A549 (cell line): ENCODE measurements around the gene PALLD. TPM values are rescaled to one million over a fixed set of nuclear protein-coding genes. Genes with fewer than 3 reads are reported as not detected.

ENCODE experiments used
- ATAC-seq, 2 experiments: fragments of 200-7000 bp in 1 of 2; fragments of >200 bp in 1 of 2; cut with Nextera tagmentation in 1 of 2; cut with Tn5 transposase in 1 of 2; 3 replicates each; pipeline versions ENCODE4 v1.8.0 to v1.9.1; 2018 to 2020; ENCODE audit warnings: mild to moderate bottlenecking in 1 of 2, moderate library complexity in 1 of 2
- CTCF ChIA-PET: fragments of 300-600 bp; sonication (Branson Sonifier 250); formaldehyde crosslinking; extraction: SDS; loops from one replicate; lab custom pipeline; 2021; ENCODE audit warnings: antibody characterized with exemption, inconsistent platforms; lab: Yijun Ruan, JAX
- POLR2A ChIA-PET: fragments of 350-600 bp; formaldehyde crosslinking; extraction: SDS; loops from one replicate; lab custom pipeline; 2021; ENCODE audit warnings: antibody characterized with exemption, inconsistent platforms; lab: Yijun Ruan, JAX
- DNase-seq, 2 experiments: peaks; one replicate each; pipeline versions ENCODE4 v3.0.0 to v3.0.0-alpha.2; 2011 to 2016; ENCODE audit warnings: low read depth in 1 of 2, low spot score in 1 of 2
- FAIRE-seq: peaks from 2 replicates; lab custom pipeline; 2011; peaks lifted over from hg19 to GRCh38; lab: Jason Lieb, UNC
- H3K27ac ChIP-seq, 2 experiments: fragments of >200 bp; sonication (Bioruptor Twin); formaldehyde crosslinking; 3 replicates each; pipeline ENCODE4 v1.5.1; 2016 to 2017
- H3K4me1 ChIP-seq: fragments of >200 bp; sonication (Bioruptor Twin); formaldehyde crosslinking; 3 replicates; pipeline ENCODE4 v1.6.1; 2016
- H3K4me2 ChIP-seq: fragments of >200 bp; sonication (Bioruptor Twin); formaldehyde crosslinking; 3 replicates; pipeline ENCODE4 v1.6.1; 2016
- H3K4me3 ChIP-seq: fragments of >200 bp; sonication (Bioruptor Twin); formaldehyde crosslinking; 3 replicates; pipeline ENCODE4 v1.5.1; 2016
- H3K9me3 ChIP-seq: fragments of >200 bp; sonication (Bioruptor Twin); formaldehyde crosslinking; 3 replicates; pipeline ENCODE4 v1.6.1; 2016
- ATOH8 ChIP-seq: fragments of 250-450 bp; sonication (Bioruptor Pico); IDR thresholded peaks from 2 replicates; pipeline ENCODE4 v1.5.0; 2020; ENCODE audit warnings: low read depth, mild to moderate bottlenecking, moderate library complexity
- BCL3 ChIP-seq: fragments of >200 bp; sonication (Bioruptor Twin); formaldehyde crosslinking; IDR thresholded peaks from 3 replicates; pipeline ENCODE4 v1.6.1; 2016
- CEBPB ChIP-seq, 2 experiments: fragments of >200 bp in 1 of 2; sonication (Bioruptor Twin) in 1 of 2; formaldehyde crosslinking in 1 of 2; IDR thresholded peaks; 2 replicates each; pipeline ENCODE4 v1.6.1; 2012 to 2016
- CHD2 ChIP-seq: fragments of 150-350 bp; IDR thresholded peaks from 2 replicates; pipeline ENCODE4 v1.6.1; 2014; ENCODE audit warnings: low read length; ENCODE audit not compliant: partially characterized antibody
- EHF ChIP-seq: fragments of 250-450 bp; sonication (Bioruptor Pico); IDR thresholded peaks from 2 replicates; pipeline ENCODE4 v1.5.0; 2020; ENCODE audit warnings: mild to moderate bottlenecking
- EHMT2 ChIP-seq: fragments of 200-600 bp; sonication (generic); IDR thresholded peaks from 2 replicates; pipeline ENCODE4 v1.6.1; 2016; ENCODE audit warnings: antibody characterized with exemption, low read depth, mild to moderate bottlenecking, moderate library complexity
- EP300 ChIP-seq, 2 experiments: fragments of >200 bp; sonication (Bioruptor Twin); formaldehyde crosslinking; IDR thresholded peaks; 2 replicates in 1 of 2; 3 replicates in 1 of 2; pipeline ENCODE4 v1.6.1; 2016 to 2017
- FOSL2 ChIP-seq, 2 experiments: fragments of 450-650 bp in 1 of 2; fragments of >200 bp in 1 of 2; sonication (Bioruptor Twin) in 1 of 2; formaldehyde crosslinking; IDR thresholded peaks; 2 replicates each; pipeline versions ENCODE4 v1.5.0 to v1.6.1; 2016 to 2020; ENCODE audit warnings: mild to moderate bottlenecking in 1 of 2, moderate library complexity in 1 of 2
- FOXS1 ChIP-seq: fragments of 250-450 bp; sonication (Bioruptor Pico); IDR thresholded peaks from 2 replicates; pipeline ENCODE4 v1.5.0; 2020; ENCODE audit warnings: mild to moderate bottlenecking, moderate library complexity
- GATA3 ChIP-seq: IDR thresholded peaks from 2 replicates; pipeline ENCODE4 v1.6.1; 2012; ENCODE audit warnings: borderline replicate concordance
- HOXB13 ChIP-seq: fragments of 250-450 bp; sonication (Bioruptor Pico); IDR thresholded peaks from 2 replicates; pipeline ENCODE4 v1.5.0; 2020; ENCODE audit warnings: low read depth, mild to moderate bottlenecking, moderate library complexity
- JUN ChIP-seq, 2 experiments: fragments of >200 bp; sonication (Bioruptor Twin); formaldehyde crosslinking; IDR thresholded peaks; 2 replicates in 1 of 2; 3 replicates in 1 of 2; pipeline ENCODE4 v1.6.1; 2016 to 2017
- KDM5A ChIP-seq: fragments of 200-600 bp; sonication (generic); IDR thresholded peaks from 2 replicates; pipeline ENCODE4 v1.6.1; 2016; ENCODE audit warnings: antibody characterized with exemption, mild to moderate bottlenecking
- MAX ChIP-seq: IDR thresholded peaks from 2 replicates; pipeline ENCODE4 v1.6.1; 2012
- MAZ ChIP-seq: fragments of 150-350 bp; IDR thresholded peaks from 2 replicates; pipeline ENCODE4 v1.6.1; 2014; ENCODE audit warnings: antibody characterized with exemption, low read depth, low read length, borderline replicate concordance
- MYC ChIP-seq: IDR thresholded peaks from 2 replicates; pipeline ENCODE4 v1.6.1; 2012; ENCODE audit warnings: mild to moderate bottlenecking, inconsistent platforms, low read length, improper control_type of control experiment, borderline replicate concordance
- NPAS2 ChIP-seq: fragments of 250-450 bp; sonication (Bioruptor Pico); IDR thresholded peaks from 2 replicates; pipeline ENCODE4 v1.8.0; 2022; ENCODE audit warnings: mild to moderate bottlenecking, moderate library complexity, borderline replicate concordance
- PHF8 ChIP-seq: fragments of 200-600 bp; sonication (generic); IDR thresholded peaks from 2 replicates; pipeline ENCODE4 v1.6.1; 2016; ENCODE audit warnings: low read depth, mild to moderate bottlenecking, antibody characterized with exemption, moderate library complexity, borderline replicate concordance
- POLR2A ChIP-seq: IDR thresholded peaks from 2 replicates; pipeline ENCODE4 v1.6.1; 2012; ENCODE audit warnings: mild to moderate bottlenecking, low read length
- POLR2AphosphoS2 ChIP-seq: conservative IDR thresholded peaks from 2 replicates; pipeline ENCODE4 v1.6.1; 2012; ENCODE audit warnings: low read length, improper control_type of control experiment, inconsistent platforms
- RAD21 ChIP-seq, 2 experiments: fragments of >200 bp in 1 of 2; sonication (Bioruptor Twin) in 1 of 2; formaldehyde crosslinking in 1 of 2; IDR thresholded peaks in 1 of 2; conservative IDR thresholded peaks in 1 of 2; 2 replicates in 1 of 2; 3 replicates in 1 of 2; pipeline ENCODE4 v1.6.1; 2012 to 2018; ENCODE audit warnings: inconsistent platforms in 1 of 2
- SMC3 ChIP-seq: fragments of >200 bp; sonication (Bioruptor Twin); formaldehyde crosslinking; IDR thresholded peaks from 3 replicates; pipeline ENCODE4 v1.6.1; 2018; ENCODE audit warnings: inconsistent platforms
- SREBF2 ChIP-seq: fragments of 450-650 bp; IDR thresholded peaks from 2 replicates; pipeline ENCODE4 v1.6.1; 2014; ENCODE audit warnings: mild to moderate bottlenecking, moderate library complexity
- TFCP2L1 ChIP-seq: fragments of 250-450 bp; sonication (Bioruptor Pico); IDR thresholded peaks from 2 replicates; pipeline ENCODE4 v1.5.0; 2021; ENCODE audit warnings: mild to moderate bottlenecking
- USF2 ChIP-seq: fragments of 450-650 bp; IDR thresholded peaks from 2 replicates; pipeline ENCODE4 v1.6.1; 2014; ENCODE audit warnings: antibody characterized with exemption
- ZC3H11A ChIP-seq: fragments of 450-650 bp; IDR thresholded peaks from 2 replicates; pipeline ENCODE4 v1.6.1; 2014; ENCODE audit warnings: antibody characterized with exemption, mild to moderate bottlenecking
- ZNF302 ChIP-seq: fragments of 250-450 bp; sonication (Bioruptor Pico); IDR thresholded peaks from 2 replicates; pipeline ENCODE4 v1.9.0; 2021; ENCODE audit warnings: inconsistent platforms, mild to moderate bottlenecking, moderate library complexity
- WGBS: methylation state at CpG from one replicate; pipeline ENCODE4 v1.1.6; 2017; ENCODE audit errors: missing lambda C conversion rate; 5-methylcytosine and 5-hydroxymethylcytosine counted together
- polyA plus RNA-seq, 4 experiments: library from polyadenylated mRNA; depleted of rRNA in 3 of 4; stranded (reverse); fragments of >200 nt; fragmentation: RNase III in 1 of 4; extraction: RNeasy Plus Mini Kit Qiagen cat#74134 plus additional on column Dnase treatment in 1 of 4; gene quantifications; 2 replicates in 3 of 4; 3 replicates in 1 of 4; pipeline ENCODE4 v1.2.3, GENCODE V29; 2011 to 2017
- TF ChIP-seq, protein P1 (sequence below): fragments of >200 bp; sonication (Bioruptor Twin); formaldehyde crosslinking; IDR thresholded peaks from 2 replicates; pipeline ENCODE4 v1.6.1; 2016
- TF ChIP-seq, protein P2 (sequence below): fragments of 150-350 bp; IDR thresholded peaks from 2 replicates; pipeline ENCODE4 v1.6.1; 2014; ENCODE audit warnings: low read depth, mild to moderate bottlenecking, low read length

The PALLD gene
- polyA plus RNA-seq, 2 of the 4 experiments (the other 2 are of a cell fraction): 88.8 to 113 TPM

- peak; percentile 27 to 36; a peak in 4 of 6 replicates for ATAC-seq
- peak overlapping the region; percentile 95 to 97 for H3K27ac ChIP-seq
- CTCF ChIA-PET: interaction anchor here (0.7 to 4.7 kb wide), 5 partner anchors 11 to 175 kb away, joined by 3 to 19 read pairs (median 7); no protein-coding TSS in a partner anchor
Observed at GRCh38 chr4:168831585-168831918, 334.7 kb downstream of the PALLD start.

DNA sequence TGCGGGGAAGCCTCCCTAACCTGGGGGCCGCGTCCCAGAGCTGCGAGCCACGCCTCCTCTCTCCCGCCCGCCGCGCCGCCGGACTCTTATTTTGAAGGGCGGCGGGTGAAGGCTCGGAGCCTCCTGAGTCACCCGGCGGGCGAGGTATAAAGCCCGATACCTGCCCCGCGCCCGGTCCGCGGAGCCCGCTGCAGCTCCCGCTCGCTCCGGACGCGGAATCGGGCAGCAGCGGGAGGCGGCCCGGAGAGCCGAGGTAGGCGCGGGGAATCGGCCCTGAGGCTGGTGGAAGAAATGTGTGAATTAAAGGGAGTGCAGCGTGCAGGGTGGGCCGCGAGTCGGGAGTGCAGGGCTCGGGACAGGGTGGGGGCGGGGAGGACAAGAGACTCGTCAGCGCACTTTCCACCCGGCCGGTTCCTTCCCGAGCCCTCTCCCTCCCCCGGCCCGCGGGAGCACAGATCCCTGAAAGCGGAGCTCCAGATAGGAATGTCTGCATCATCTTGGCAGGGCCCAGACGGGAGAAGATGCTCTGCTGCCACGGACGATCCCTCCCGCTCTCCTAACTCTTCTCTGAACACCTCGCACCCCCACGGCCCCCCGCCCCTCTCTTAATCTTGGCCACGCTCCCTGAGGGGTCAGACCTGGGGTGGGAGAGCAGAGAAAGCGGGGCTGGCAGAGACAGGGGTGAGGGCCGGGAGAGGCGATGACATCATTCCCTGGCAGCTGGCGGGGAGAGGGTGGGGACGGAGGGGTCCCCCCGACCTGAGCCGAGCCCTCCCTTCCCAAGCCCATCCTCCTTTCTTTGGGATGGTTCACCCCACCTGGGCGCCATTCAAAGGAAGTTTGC lies 335.3 kb downstream of the PALLD start:
- 0% methylated on average over 4 of the region's 68 CpGs for WGBS
- peak overlapping the region; percentile 95 to 97 for H3K27ac ChIP-seq
- ChIA-PET CTCF (interaction anchor here (0.5 to 4.7 kb wide), 11 partner anchors 11 to 734 kb away, joined by 3 to 19 read pairs (median 4); no protein-coding TSS in a partner anchor), POLR2A (interaction anchor here (0.5 to 3.1 kb wide), 21 partner anchors 9 to 286 kb away, joined by 3 to 76 read pairs (median 4); partner anchors contain the start of gene CBR4)
- peak; percentile 92 for TF ChIP-seq POLR2A
- no peak for TF ChIP-seq FOXS1 (CRISPR knock-in tag)
- TF ChIP-seq POLR2AphosphoS2: no peak
- peak; percentile 58 for TF ChIP-seq FOSL2 (IDR thresholded peaks at IDR 0.05)
- peak; percentile 88 for TF ChIP-seq FOSL2 (CRISPR knock-in tag; IDR thresholded peaks at IDR 0.05)
- no peak for TF ChIP-seq EHF (CRISPR knock-in tag)
- TF ChIP-seq JUN (IDR thresholded peaks at IDR 0.05): peak in 1 of 2 experiments; percentile 87; a peak in 4 of 5 replicates
- no peak for TF ChIP-seq ZNF302
- TF ChIP-seq RAD21 (conservative IDR thresholded peaks at IDR 0.05 in 1 of 2, IDR thresholded peaks at IDR 0.05 in 1 of 2): peak in 1 of 2 experiments; percentile 28; a peak in 1 of 5 replicates
- TF ChIP-seq MAX: peak; percentile 55; the same call in 1 of the 2 replicates
- no peak for TF ChIP-seq NPAS2
- no peak for TF ChIP-seq ATOH8 (CRISPR knock-in tag)
- TF ChIP-seq HOXB13 (CRISPR knock-in tag): no peak
- 0 out of 3 replicates have a peak, but pooled peaks have one; percentile 6 for TF ChIP-seq SMC3
- no peak for TF ChIP-seq SREBF2
- no peak; the same call in 2 of the 3 replicates for TF ChIP-seq BCL3
- TF ChIP-seq PHF8: peak; percentile 71; the same call in 1 of the 2 replicates
- 0 out of 2 replicates have a peak, but pooled peaks have one; percentile 29 for TF ChIP-seq MYC
- FAIRE-seq (no peak), DNase-seq (peak; percentile 76 to 77), ATAC-seq (peak; percentile 87)
- H3K4me3 ChIP-seq: peak overlapping the region; percentile 99
- peak overlapping the region; percentile 96 for H3K4me2 ChIP-seq
- H3K9me3 ChIP-seq: no peaks in the 10 kb centered on the region
- peaks cover 45% of the 10 kb centered on the region for H3K4me1 ChIP-seq

More at GRCh38 chr4:168831585-168831918, 334.7 kb downstream of the PALLD start:
- POLR2A ChIA-PET: interaction anchor here (0.5 to 3.1 kb wide), 21 partner anchors 9 to 286 kb away, joined by 3 to 76 read pairs (median 4); partner anchors contain the start of gene CBR4
- FAIRE-seq (no peak), DNase-seq (no peak)
- H3K9me3 ChIP-seq: no peaks in the 10 kb centered on the region
- H3K4me1 ChIP-seq: peaks cover 39% of the 10 kb centered on the region
- H3K4me3 ChIP-seq: peak overlapping the region; percentile 99
- 2% methylated on average over 14 of the region's 14 CpGs for WGBS
- TF ChIP-seq MAZ (no peak), USF2 (no peak), TFCP2L1 (CRISPR knock-in tag) (no peak), EHMT2 (no peak), EHF (CRISPR knock-in tag) (no peak), EP300 (IDR thresholded peaks at IDR 0.05) (no peak), CEBPB (IDR thresholded peaks at IDR 0.05) (no peak), POLR2A (no peak), POLR2AphosphoS2 (no peak), ZC3H11A (no peak), KDM5A (no peak), MYC (no peak), CHD2 (no peak), GATA3 (no peak)
- TF ChIP-seq, protein P1, sequence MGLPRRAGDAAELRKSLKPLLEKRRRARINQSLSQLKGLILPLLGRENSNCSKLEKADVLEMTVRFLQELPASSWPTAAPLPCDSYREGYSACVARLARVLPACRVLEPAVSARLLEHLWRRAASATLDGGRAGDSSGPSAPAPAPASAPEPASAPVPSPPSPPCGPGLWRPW: no peak
- TF ChIP-seq, protein P2, sequence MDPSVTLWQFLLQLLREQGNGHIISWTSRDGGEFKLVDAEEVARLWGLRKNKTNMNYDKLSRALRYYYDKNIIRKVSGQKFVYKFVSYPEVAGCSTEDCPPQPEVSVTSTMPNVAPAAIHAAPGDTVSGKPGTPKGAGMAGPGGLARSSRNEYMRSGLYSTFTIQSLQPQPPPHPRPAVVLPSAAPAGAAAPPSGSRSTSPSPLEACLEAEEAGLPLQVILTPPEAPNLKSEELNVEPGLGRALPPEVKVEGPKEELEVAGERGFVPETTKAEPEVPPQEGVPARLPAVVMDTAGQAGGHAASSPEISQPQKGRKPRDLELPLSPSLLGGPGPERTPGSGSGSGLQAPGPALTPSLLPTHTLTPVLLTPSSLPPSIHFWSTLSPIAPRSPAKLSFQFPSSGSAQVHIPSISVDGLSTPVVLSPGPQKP: no peak
- peak overlapping the region; percentile 96 for H3K4me2 ChIP-seq
